Right hindlimb (tissue), 1 donor: ENCODE measurements around the gene ZSCAN10.
"Not testable (repeated sequence)": the region's sequence is repeated elsewhere in the genome, so short reads cannot be mapped to it uniquely, and the experiment has no call there.

Source experiments
- DNase-seq: peaks from one replicate; pipeline ENCODE4 v3.0.0-alpha.2; 2018

ZSCAN10 gene

DNA sequence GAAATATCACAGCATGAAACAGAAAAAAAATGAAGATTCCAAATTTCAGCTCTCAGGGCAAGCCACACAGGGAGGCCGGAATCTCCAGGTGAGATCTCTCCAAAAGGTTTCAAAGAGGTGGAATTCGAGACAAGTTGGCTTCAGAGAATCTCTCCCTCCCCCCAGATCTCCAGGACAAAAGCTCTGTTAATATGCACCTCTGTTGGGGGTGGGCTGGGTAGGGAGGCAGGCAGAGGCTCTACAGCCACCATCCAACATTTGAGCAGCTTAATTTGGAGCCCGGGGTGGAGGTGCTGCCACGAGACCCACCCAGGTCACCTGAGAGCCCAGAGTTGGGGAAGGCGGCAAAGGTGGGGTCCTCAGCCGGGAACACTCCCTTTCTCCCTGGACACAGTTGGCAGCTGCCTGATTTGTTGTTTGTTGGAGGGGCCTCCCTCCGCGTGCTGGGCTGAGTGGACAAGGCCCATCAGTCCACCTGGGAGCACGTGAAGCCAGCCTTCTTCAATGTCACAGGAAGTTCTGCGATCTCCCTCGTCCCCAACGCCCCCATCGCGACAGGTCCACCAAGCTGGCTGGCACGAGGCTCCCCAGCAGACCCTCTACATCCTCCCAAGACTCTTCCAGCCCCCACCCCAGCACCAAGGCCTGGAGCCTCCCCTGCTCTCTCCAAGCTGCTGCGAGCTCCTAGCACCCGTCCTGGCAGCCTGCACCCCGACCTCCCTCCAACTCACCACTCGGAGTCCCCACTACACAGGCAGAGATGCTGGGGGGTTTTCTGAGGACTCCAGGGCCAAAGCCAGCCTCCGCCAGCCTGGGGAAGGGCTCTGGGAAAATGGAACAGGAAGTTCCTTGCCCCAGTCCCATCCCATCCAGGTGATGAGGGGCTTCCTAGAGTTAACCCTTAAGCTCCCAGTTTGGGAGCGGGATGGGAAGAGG is at the start of gene ZSCAN10:
TSS of gene ZSCAN10 (minus strand) at position 836 of the 936 bp plus-strand sequence. CDS start 6,357 bp downstream, outside the sequence.
- DNase-seq: no peak

- DNase-seq: no peak
Observed at GRCh38 chr16:3148256-3149192, 49.4 kb upstream of the ZSCAN10 start.

- no peak for DNase-seq
Observed at GRCh38 chr16:3147757-3148104, 48.6 kb upstream of the ZSCAN10 start.

DNA sequence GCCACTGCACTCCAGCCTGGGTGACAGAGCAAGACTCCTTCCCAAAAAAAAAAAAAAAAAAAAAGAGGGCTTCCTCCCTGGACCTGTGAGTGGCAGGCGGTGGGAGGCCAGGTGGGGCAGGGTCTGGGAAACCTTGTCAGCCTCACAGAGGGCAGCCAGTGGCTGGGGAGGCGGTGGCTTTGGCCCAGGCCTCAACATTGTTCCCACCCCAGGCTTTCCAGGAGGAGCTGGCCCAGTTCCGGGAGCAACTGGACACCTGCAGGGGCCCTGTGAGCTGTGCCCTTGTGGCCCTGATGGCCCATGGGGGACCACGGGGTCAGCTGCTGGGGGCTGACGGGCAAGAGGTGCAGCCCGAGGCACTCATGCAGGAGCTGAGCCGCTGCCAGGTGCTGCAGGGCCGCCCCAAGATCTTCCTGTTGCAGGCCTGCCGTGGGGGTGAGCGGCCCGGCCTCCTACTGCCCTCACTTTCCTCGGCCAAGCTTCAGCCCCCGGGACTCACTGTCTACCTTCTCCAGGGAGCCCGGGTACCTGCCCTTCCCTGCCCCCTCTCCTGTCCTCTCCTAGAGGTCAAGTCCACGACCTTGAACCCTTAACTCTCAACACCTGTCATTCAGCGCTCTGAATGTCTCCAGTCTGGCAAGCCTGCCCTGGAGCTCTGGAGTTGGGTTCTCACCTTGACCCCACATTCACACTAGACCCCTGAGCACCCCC is 48.1 kb upstream of the ZSCAN10 start:
- peak; percentile 17 for DNase-seq

DNA sequence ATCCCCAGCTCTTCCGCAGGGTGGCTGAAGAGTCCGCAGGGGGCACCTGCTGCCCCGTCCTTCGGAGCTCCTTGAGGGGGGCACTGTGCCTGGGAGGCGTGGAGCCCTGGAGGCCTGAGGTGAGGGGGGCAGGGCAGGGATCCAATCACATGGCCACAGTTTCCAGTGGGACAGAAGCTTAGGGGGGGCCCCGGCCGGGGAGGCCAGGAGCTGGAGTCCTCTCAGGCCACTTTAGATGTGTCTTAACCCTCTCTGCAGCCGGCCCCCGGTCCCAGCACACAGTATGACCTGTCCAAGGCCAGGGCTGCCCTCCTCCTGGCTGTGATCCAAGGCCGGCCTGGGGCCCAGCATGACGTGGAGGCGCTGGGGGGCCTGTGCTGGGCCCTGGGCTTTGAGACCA is 46.6 kb upstream of the ZSCAN10 start:
- peak; percentile 19 for DNase-seq

GRCh38 chr16:3145151-3145550 is 46.1 kb upstream of the ZSCAN10 start:
- no peak for DNase-seq

- DNase-seq: peak; percentile 20
Observed at GRCh38 chr16:3144321-3144983, 45.4 kb upstream of the ZSCAN10 start.

GRCh38 chr16:3143598-3144320 is 44.7 kb upstream of the ZSCAN10 start:
- peak; percentile 24 for DNase-seq

DNA sequence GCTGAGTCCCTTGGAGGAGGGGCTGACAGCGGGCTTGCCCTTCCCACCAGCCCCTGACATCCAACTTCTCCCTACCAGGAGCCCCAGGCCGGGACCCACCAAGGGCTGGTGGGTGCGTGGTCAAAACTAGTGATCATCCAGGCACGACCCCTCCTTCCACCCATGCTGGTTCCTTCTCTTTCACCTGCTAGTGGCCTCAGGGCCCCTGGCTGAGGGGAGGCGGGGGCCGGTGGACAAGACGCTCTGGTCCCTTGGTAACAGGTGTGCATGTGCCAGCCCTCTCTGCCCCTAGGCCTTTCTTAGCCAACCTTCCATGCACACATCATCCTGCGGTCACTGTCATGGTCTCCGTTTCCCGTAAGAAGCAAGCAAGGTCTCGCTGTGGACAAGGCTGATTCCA is 44.1 kb upstream of the ZSCAN10 start:
- no peak for DNase-seq

- DNase-seq: no peak
Observed at GRCh38 chr16:3142770-3143169, 43.7 kb upstream of the ZSCAN10 start.

GRCh38 chr16:3142327-3142726 is 43.2 kb upstream of the ZSCAN10 start:
- no peak for DNase-seq

- no peak for DNase-seq
Observed at GRCh38 chr16:3141781-3142311, 42.8 kb upstream of the ZSCAN10 start.

- peak; percentile 10 for DNase-seq
Observed at GRCh38 chr16:3140603-3141427, 41.7 kb upstream of the ZSCAN10 start.

GRCh38 chr16:3139561-3139960 is 40.5 kb upstream of the ZSCAN10 start:
- DNase-seq: not testable (repeated sequence)

DNA sequence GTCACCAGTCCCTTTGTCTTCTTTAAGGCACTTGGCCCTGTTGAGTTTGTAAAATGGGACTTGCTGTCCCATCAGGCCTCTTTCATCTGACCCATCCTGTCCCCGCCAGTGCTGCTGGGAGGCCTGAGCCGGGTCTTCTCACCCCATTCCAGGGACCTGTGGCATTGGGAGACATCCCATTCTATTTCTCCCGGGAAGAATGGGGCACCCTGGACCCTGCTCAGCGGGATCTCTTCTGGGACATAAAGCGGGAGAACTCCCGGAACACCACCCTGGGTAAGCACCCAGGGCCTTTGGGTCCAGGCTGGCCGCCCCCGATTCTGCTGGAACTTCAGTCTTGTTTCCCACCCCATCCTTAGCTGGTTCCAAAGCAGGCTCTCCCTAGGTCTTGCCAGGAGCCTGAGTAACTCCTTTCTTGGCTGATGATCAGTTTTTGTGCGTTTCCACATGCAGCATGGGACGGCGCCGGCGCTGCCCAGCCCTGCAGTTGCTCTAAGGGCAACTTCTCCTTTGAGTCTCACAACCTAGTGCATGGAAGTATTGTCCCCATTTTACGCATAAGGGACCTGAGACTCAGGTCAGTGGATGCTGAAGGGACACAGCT is 39.8 kb upstream of the ZSCAN10 start:
- DNase-seq: peak; percentile 10

GRCh38 chr16:3138342-3138741 is 39.2 kb upstream of the ZSCAN10 start:
- no peak for DNase-seq

DNA sequence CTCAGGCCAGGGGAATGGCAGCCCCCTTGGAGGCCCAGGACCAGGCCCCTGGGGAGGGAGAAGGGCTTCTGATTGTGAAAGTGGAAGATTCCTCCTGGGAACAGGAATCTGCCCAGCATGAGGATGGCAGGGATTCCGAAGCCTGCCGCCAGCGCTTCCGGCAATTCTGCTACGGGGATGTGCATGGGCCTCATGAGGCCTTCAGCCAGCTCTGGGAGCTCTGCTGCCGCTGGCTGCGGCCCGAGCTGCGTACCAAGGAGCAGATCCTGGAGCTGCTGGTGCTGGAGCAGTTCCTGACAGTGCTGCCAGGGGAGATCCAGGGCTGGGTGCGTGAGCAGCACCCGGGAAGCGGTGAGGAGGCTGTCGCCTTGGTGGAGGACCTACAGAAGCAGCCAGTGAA is 38.2 kb upstream of the ZSCAN10 start:
- no peak for DNase-seq

DNA sequence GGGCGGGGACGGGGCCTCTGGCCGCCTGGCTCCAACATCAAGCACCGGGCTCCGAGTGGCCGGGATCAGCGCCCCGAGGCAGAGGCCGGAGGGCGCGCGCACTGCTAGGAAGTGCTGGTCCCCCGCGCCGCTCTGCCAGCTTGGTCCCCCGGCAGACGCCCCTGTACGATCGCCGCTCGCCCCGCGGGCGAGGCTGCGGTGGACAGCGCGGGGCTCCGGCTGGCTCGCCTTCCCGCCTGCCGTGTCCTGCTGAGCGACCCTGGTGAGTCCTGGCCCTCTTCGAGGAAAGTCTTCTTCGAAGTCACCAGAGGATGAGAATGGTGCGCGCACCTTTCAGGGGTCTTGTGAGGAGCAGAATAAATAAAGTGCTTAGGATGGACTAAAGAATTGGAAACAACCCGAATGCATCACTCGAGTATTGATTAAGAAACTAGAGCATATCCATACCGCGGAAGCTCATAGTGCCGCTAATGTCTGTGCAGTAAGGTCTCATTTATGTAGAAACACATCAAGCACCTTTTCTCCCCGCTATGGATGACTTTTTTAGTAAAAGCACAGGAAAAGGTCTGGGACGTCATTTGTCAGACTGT is 36.1 kb upstream of the ZSCAN10 start:
- no peak for DNase-seq

GRCh38 chr16:3134338-3135125 is 35.4 kb upstream of the ZSCAN10 start, which contains the start of gene ZNF213:
Gene ZNF213, plus strand, starts transcription at chr16:3135029. Its CDS starts 2,252 bp downstream, at chr16:3137281.
- DNase-seq: peak; percentile 98
